GM12878 (cell line): Measurements from ENCODE around the gene DIRAS1. TPM values are rescaled to one million over a fixed set of nuclear protein-coding genes. Genes with fewer than 3 reads are reported as not detected.

Experiments used
- ATAC-seq: fragments of 200-7000 bp; cut with Tn5 transposase; 3 replicates; pipeline ENCODE4 v1.9.1; 2020; ENCODE audit warnings: mild to moderate bottlenecking, moderate library complexity
- BruUV-seq: library from RNA; stranded (reverse); fragments of 400-500 nt; replicated peaks from 2 replicates; lab custom pipeline; 2021; lab: Mats Ljungman, UMichigan
- CTCF ChIA-PET: fragments of 300-600 bp; sonication (Branson Sonifier 250); formaldehyde crosslinking; extraction: SDS; loops from one replicate; lab custom pipeline; 2021; ENCODE audit warnings: inconsistent platforms; lab: Yijun Ruan, JAX
- POLR2A ChIA-PET: fragments of 350-600 bp; formaldehyde crosslinking; extraction: SDS; loops from one replicate; lab custom pipeline; 2021; ENCODE audit warnings: inconsistent platforms; lab: Charles Lee
- RAD21 ChIA-PET: fragments of 300-600 bp; sonication (Branson Sonifier 250); formaldehyde crosslinking; loops from one replicate; lab custom pipeline; 2023; ENCODE audit warnings: antibody characterized with exemption; ENCODE audit not compliant: unreplicated experiment; lab: Charles Lee
- SMC1A ChIA-PET: fragments of 300-600 bp; sonication (Branson Sonifier 250); formaldehyde crosslinking; loops from one replicate; lab custom pipeline; 2023; ENCODE audit not compliant: unreplicated experiment, uncharacterized antibody; lab: Charles Lee
- DNase-seq: peaks from one replicate; pipeline ENCODE4 v3.0.0-alpha.2; 2011; ENCODE audit warnings: low read depth, low spot score
- FAIRE-seq: peaks from 3 replicates; lab custom pipeline; 2011; peaks lifted over from hg19 to GRCh38; lab: Jason Lieb, UNC
- H2AFZ ChIP-seq: 2 replicates; pipeline ENCODE4 v1.6.0; 2011; ENCODE audit warnings: low read depth, low read length, control low read depth; ENCODE audit not compliant: control insufficient read depth
- H3K27ac ChIP-seq: 2 replicates; pipeline ENCODE4 v1.5.1; 2011; ENCODE audit warnings: control low read depth; ENCODE audit not compliant: control insufficient read depth, insufficient read depth
- H3K27me3 ChIP-seq, 2 experiments: replicated peaks in 1 of 2; 2 replicates each; pipeline versions ENCODE4 v1.6.0 to v1.6.1; 2011; ENCODE audit warnings: low read length in 1 of 2; ENCODE audit not compliant: control insufficient read depth in 2 of 2, insufficient read depth in 2 of 2
- H3K36me3 ChIP-seq, 2 experiments: 2 replicates each; pipeline ENCODE4 v1.5.1; 2011; ENCODE audit warnings: low read length in 1 of 2; ENCODE audit not compliant: control insufficient read depth in 2 of 2, insufficient read depth in 2 of 2
- H3K4me1 ChIP-seq: 2 replicates; pipeline ENCODE4 v1.6.1; 2011; ENCODE audit warnings: mild to moderate bottlenecking, low read length, moderate library complexity, mixed read lengths; ENCODE audit not compliant: control insufficient read depth, insufficient read depth
- H3K4me2 ChIP-seq: 2 replicates; pipeline ENCODE4 v1.6.0; 2011; ENCODE audit warnings: control low read depth; ENCODE audit not compliant: control insufficient read depth, insufficient read depth
- H3K4me3 ChIP-seq: fragments of 200-600 bp; sonication (generic); 2 replicates; pipeline ENCODE4 v1.5.1; 2016
- H3K79me2 ChIP-seq: 2 replicates; pipeline ENCODE4 v1.6.0; 2011; ENCODE audit warnings: low read length; ENCODE audit not compliant: control insufficient read depth, insufficient read depth
- H3K9ac ChIP-seq: 2 replicates; pipeline ENCODE4 v1.8.0; 2011; ENCODE audit warnings: low read length, control low read depth, mixed read lengths; ENCODE audit not compliant: control insufficient read depth, insufficient read depth
- H3K9me3 ChIP-seq: replicated peaks from 3 replicates; pipeline ENCODE4 v1.5.1; 2011; ENCODE audit warnings: mild to moderate bottlenecking, low read length; ENCODE audit not compliant: control insufficient read depth, insufficient read depth
- H4K20me1 ChIP-seq: 2 replicates; pipeline ENCODE4 v1.6.0; 2011; ENCODE audit not compliant: control insufficient read depth, insufficient read depth
- BHLHE40 ChIP-seq, 2 experiments: fragments of 450-650 bp in 1 of 2; IDR thresholded peaks; 2 replicates each; pipeline ENCODE4 v1.6.1; 2011 to 2017; ENCODE audit warnings: low read depth in 2 of 2, borderline replicate concordance in 1 of 2, improper control_type of control experiment in 1 of 2, low read length in 1 of 2, mild to moderate bottlenecking in 1 of 2
- EED ChIP-seq: sonication (generic); IDR thresholded peaks from 2 replicates; pipeline ENCODE4 v1.6.1; 2016; ENCODE audit warnings: antibody characterized with exemption, low read depth
- GABPA ChIP-seq: IDR thresholded peaks from 2 replicates; pipeline ENCODE4 v1.6.1; 2014; ENCODE audit warnings: antibody characterized with exemption, low read depth, mild to moderate bottlenecking, inconsistent platforms
- MLLT1 ChIP-seq: fragments of 450-650 bp; IDR thresholded peaks from 2 replicates; pipeline ENCODE4 v1.6.1; 2016; ENCODE audit warnings: mild to moderate bottlenecking
- PAX8 ChIP-seq: fragments of 450-650 bp; IDR thresholded peaks from 2 replicates; pipeline ENCODE4 v1.6.1; 2017; ENCODE audit warnings: mild to moderate bottlenecking, moderate library complexity
- SMC3 ChIP-seq: IDR thresholded peaks from 2 replicates; pipeline ENCODE4 v1.6.1; 2011; ENCODE audit warnings: low read length, improper control_type of control experiment, borderline replicate concordance
- TCF7 ChIP-seq: IDR thresholded peaks from 2 replicates; pipeline ENCODE4 v1.6.1; 2014; ENCODE audit warnings: antibody characterized with exemption, borderline replicate concordance
- WGBS: methylation state at CpG from one replicate; pipeline ENCODE4 v1.1.6; 2016; ENCODE audit warnings: low lambda C conversion rate; ENCODE audit not compliant: insufficient replicate concordance, insufficient coverage; ENCODE audit errors: missing lambda C conversion rate; 5-methylcytosine and 5-hydroxymethylcytosine counted together
- in situ Hi-C: fragments of 300-500 bp; cut with MboI; formaldehyde crosslinking; loops from 9 replicates; pipeline ENCODE4 v1.14.3; 2018; ENCODE audit warnings: mixed read lengths
- intact Hi-C: fragments of 100-400 bp; cut with micrococcal nuclease; formaldehyde crosslinking; loops from one replicate; pipeline ENCODE4 v1.14.2; 2022; ENCODE audit not compliant: unreplicated experiment
- polyA plus RNA-seq, 11 experiments: library from polyadenylated mRNA; depleted of rRNA in 4 of 11; unstranded in 6 of 11; stranded (reverse) in 5 of 11; fragments of >200 nt; fragmentation: Nextera tagmentation in 4 of 11; fragmentation: Illumina TruSeq in 1 of 11; extraction: Ambion mirVana in 4 of 11; extraction: Trizol in 1 of 11; gene quantifications; 1 replicate in 1 of 11; 2 replicates in 10 of 11; pipeline versions ENCODE4 v1.2.1 to v1.2.3, GENCODE V29; 2011 to 2016; ENCODE audit warnings: inconsistent platforms in 2 of 11, missing spikeins in 2 of 11, low read depth in 1 of 11
- total RNA-seq, 4 experiments: library from RNA; depleted of rRNA in 3 of 4; stranded (reverse); fragments of >200 nt in 3 of 4; fragmentation: Illumina TruSeq in 1 of 4; extraction: Trizol in 1 of 4; gene quantifications; 2 replicates each; pipeline versions ENCODE4 v1.2.1 to v1.2.3, GENCODE V29; 2013 to 2021
- TF ChIP-seq, protein P1 (sequence below): IDR thresholded peaks from 2 replicates; pipeline ENCODE4 v1.6.1; 2012; ENCODE audit warnings: mild to moderate bottlenecking, low read depth, low read length

Gene DIRAS1
- total and polyA plus RNA-seq, 10 of the 15 experiments (the other 5 are each of a cell fraction or from before 2014, with no cell fraction given), result 0.04 to 0.18 (median 0.08) TPM; not detected in 3

GRCh38 chr19:2763687-2764086, 42.5 kb upstream of the DIRAS1 start:
- no peak overlapping the region for H3K4me2 ChIP-seq
- in situ Hi-C loops, result no loop called here
- no peak for ATAC-seq
- no peak for FAIRE-seq
- no peaks in the 10 kb centered on the region for H3K27me3 ChIP-seq
- TF ChIP-seq EED (no peak), MLLT1 (no peak), GABPA (no peak), SMC3 (no peak)
- 100% methylated on average over 12 of the region's 12 CpGs for WGBS
- no peaks in the 10 kb centered on the region for H3K79me2 ChIP-seq
- BruUV-seq, result no TSS peak
- no peak overlapping the region for H3K27ac ChIP-seq
- ChIA-PET SMC1A (no interaction called here), POLR2A (interaction anchor here (0.6 kb wide), 1 partner anchor 91 kb away, joined by 4 read pairs; no protein-coding TSS in a partner anchor), RAD21 (no interaction called here), CTCF (no interaction called here)
- intact Hi-C loops, result no loop called here
- no peaks in the 10 kb centered on the region for H3K4me1 ChIP-seq
- no peaks in the 10 kb centered on the region for H3K9me3 ChIP-seq
- no peak overlapping the region for H2AFZ ChIP-seq
- no peaks in the 10 kb centered on the region for H4K20me1 ChIP-seq
- DNase-seq, result no peak
- no peak overlapping the region for H3K4me3 ChIP-seq
- peaks cover 5 to 49% of the 10 kb centered on the region in 2 experiments for H3K36me3 ChIP-seq
- no peak overlapping the region for H3K9ac ChIP-seq

DNA sequence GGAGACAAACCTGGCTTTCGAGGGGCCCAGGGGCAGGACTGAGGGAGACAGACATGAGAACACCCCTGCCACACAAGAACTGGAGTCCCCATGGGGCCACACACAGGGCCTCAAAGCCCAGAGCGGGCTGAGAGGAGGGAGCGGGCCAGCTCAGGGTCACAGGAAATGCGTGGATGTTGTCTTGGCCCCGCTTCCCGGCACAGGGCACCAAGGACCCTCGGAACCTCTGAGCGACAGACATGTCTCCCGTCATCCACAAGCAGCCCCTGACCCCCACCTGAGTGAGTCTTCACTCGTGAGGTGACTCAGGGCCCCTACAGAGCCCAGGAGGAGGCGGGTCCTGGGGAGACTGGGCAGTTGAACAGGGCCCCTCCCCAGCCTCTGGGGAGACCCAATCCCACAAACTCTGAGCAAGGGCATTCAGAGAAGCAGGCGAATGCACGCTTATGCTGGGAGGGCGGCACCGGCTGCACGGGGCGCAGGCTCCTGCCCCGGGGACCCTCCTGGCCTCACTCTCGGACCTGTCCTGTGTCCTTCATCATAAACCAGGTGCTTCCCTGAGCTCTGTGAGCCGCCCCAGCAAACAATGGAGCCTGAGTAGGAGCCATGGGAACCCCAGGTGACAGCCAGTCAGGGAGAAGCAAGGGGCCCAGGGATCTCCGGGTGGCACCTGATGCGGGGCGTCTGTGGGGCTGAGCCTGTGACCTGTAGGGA, 41.8 kb upstream of the DIRAS1 start:
- no peak overlapping the region for H3K9ac ChIP-seq
- RAD21 ChIA-PET, result no interaction called here
- POLR2A ChIA-PET, result no interaction called here
- no peaks in the 10 kb centered on the region for H3K27me3 ChIP-seq
- SMC1A ChIA-PET, result no interaction called here
- H3K9me3 ChIP-seq, result no peaks in the 10 kb centered on the region
- DNase-seq, result no peak
- intact Hi-C loops, result no loop called here
- H3K4me1 ChIP-seq, result no peaks in the 10 kb centered on the region
- CTCF ChIA-PET, result no interaction called here
- no peaks in the 10 kb centered on the region for H3K79me2 ChIP-seq
- no TSS peak for BruUV-seq
- H2AFZ ChIP-seq, result no peak overlapping the region
- in situ Hi-C loops, result no loop called here
- FAIRE-seq, result no peak
- no peak overlapping the region for H3K4me2 ChIP-seq
- H4K20me1 ChIP-seq, result no peaks in the 10 kb centered on the region
- ATAC-seq, result no peak
- WGBS, result 93% methylated on average over 23 of the region's 23 CpGs
- peaks cover 8 to 45% of the 10 kb centered on the region in 2 experiments for H3K36me3 ChIP-seq
- no peak overlapping the region for H3K27ac ChIP-seq
- H3K4me3 ChIP-seq, result no peak overlapping the region
- TF ChIP-seq BHLHE40 (IDR thresholded peaks at IDR 0.05; ENCODE audit: borderline replicate concordance in 1 of 2, low read depth in 2 of 2, low read length in 1 of 2), result no peak
- TF ChIP-seq TCF7, result no peak
- no peak for TF ChIP-seq PAX8
- TF ChIP-seq, protein P1, sequence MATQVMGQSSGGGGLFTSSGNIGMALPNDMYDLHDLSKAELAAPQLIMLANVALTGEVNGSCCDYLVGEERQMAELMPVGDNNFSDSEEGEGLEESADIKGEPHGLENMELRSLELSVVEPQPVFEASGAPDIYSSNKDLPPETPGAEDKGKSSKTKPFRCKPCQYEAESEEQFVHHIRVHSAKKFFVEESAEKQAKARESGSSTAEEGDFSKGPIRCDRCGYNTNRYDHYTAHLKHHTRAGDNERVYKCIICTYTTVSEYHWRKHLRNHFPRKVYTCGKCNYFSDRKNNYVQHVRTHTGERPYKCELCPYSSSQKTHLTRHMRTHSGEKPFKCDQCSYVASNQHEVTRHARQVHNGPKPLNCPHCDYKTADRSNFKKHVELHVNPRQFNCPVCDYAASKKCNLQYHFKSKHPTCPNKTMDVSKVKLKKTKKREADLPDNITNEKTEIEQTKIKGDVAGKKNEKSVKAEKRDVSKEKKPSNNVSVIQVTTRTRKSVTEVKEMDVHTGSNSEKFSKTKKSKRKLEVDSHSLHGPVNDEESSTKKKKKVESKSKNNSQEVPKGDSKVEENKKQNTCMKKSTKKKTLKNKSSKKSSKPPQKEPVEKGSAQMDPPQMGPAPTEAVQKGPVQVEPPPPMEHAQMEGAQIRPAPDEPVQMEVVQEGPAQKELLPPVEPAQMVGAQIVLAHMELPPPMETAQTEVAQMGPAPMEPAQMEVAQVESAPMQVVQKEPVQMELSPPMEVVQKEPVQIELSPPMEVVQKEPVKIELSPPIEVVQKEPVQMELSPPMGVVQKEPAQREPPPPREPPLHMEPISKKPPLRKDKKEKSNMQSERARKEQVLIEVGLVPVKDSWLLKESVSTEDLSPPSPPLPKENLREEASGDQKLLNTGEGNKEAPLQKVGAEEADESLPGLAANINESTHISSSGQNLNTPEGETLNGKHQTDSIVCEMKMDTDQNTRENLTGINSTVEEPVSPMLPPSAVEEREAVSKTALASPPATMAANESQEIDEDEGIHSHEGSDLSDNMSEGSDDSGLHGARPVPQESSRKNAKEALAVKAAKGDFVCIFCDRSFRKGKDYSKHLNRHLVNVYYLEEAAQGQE, result no peak
